Measurements from ENCODE around the gene AFTPH. TPM values are rescaled to one million over a fixed set of nuclear protein-coding genes. Genes with fewer than 3 reads are reported as not detected.

Gene AFTPH
- total RNA-seq, 2 experiments from 2014 or later, result 26.3 to 27.2 TPM

- H3K4me1 Mint-ChIP-seq (ENCODE audit: low read depth), result peaks cover 15% of the 10 kb centered on the region
- H3K27ac Mint-ChIP-seq, result no peak overlapping the region
- ATAC-seq (no peak), DNase-seq (no peak)
- ChIA-PET CTCF (interaction anchor here (0.7 to 5.2 kb wide), 4 partner anchors 9 to 239 kb away, joined by 3 to 28 read pairs (median 4); partner anchors contain the start of gene AFTPH), POLR2A (interaction anchor here (0.6 kb wide), 1 partner anchor 222 kb away, joined by 3 read pairs; no protein-coding TSS in a partner anchor)
- no peaks in the 10 kb centered on the region for H3K27me3 Mint-ChIP-seq (ENCODE audit: low read depth)
- no peaks in the 10 kb centered on the region for H3K9me3 Mint-ChIP-seq (ENCODE audit: insufficient read depth)
- H3K4me3 Mint-ChIP-seq, result no peak overlapping the region
- H3K36me3 Mint-ChIP-seq (ENCODE audit: low read depth), result peaks cover 32% of the 10 kb centered on the region
Observed at GRCh38 chr2:64568836-64569235, 44.7 kb downstream of the AFTPH start.

- no peak overlapping the region for H3K4me3 Mint-ChIP-seq
- ATAC-seq, result peak; percentile 19
- peaks cover 33% of the 10 kb centered on the region for H3K36me3 Mint-ChIP-seq (ENCODE audit: low read depth)
- POLR2A ChIA-PET, result interaction anchor here (0.6 to 1.3 kb wide), 3 partner anchors 50 to 257 kb away, joined by 3 to 4 read pairs (median 3); partner anchors contain the start of gene AFTPH
- no peaks in the 10 kb centered on the region for H3K9me3 Mint-ChIP-seq (ENCODE audit: insufficient read depth)
- peak overlapping the region; percentile 39 for H3K27ac Mint-ChIP-seq
- DNase-seq, result no peak
- no peaks in the 10 kb centered on the region for H3K27me3 Mint-ChIP-seq (ENCODE audit: low read depth)
- H3K4me1 Mint-ChIP-seq (ENCODE audit: low read depth), result peaks cover 11% of the 10 kb centered on the region
- CTCF ChIA-PET, result interaction anchor here (0.8 to 1.5 kb wide), 13 partner anchors 11 to 298 kb away, joined by 3 to 10 read pairs (median 4); no protein-coding TSS in a partner anchor
Observed at GRCh38 chr2:64574871-64575270, 50.7 kb downstream of the AFTPH start.

- Mint-ChIP-seq H3K4me3 (no peak overlapping the region), H3K4me1 (ENCODE audit: low read depth) (peaks cover 2% of the 10 kb centered on the region), H3K36me3 (ENCODE audit: low read depth) (peaks cover 23% of the 10 kb centered on the region), H3K9me3 (ENCODE audit: insufficient read depth) (no peaks in the 10 kb centered on the region), H3K27me3 (ENCODE audit: low read depth) (no peaks in the 10 kb centered on the region), H3K27ac (no peak overlapping the region)
- CTCF ChIA-PET, result interaction anchor here (1.0 to 4.2 kb wide), 6 partner anchors 18 to 292 kb away, joined by 3 to 20 read pairs (median 4); no protein-coding TSS in a partner anchor
- DNase-seq (no peak), ATAC-seq (no peak)
- POLR2A ChIA-PET, result interaction anchor here (0.6 to 0.9 kb wide), 3 partner anchors 10 to 57 kb away, joined by 4 to 6 read pairs (median 5); partner anchors contain the start of gene AFTPH
Observed at GRCh38 chr2:64581018-64581417, 56.9 kb downstream of the AFTPH start.

- DNase-seq (no peak), ATAC-seq (no peak)
- Mint-ChIP-seq H3K27ac (no peak overlapping the region), H3K27me3 (ENCODE audit: low read depth) (no peaks in the 10 kb centered on the region), H3K36me3 (ENCODE audit: low read depth) (peaks cover 24% of the 10 kb centered on the region), H3K4me1 (ENCODE audit: low read depth) (peaks cover 7% of the 10 kb centered on the region), H3K4me3 (no peak overlapping the region), H3K9me3 (ENCODE audit: insufficient read depth) (no peaks in the 10 kb centered on the region)
- CTCF ChIA-PET, result interaction anchor here (1.0 to 4.2 kb wide), 9 partner anchors 18 to 292 kb away, joined by 3 to 20 read pairs (median 4); no protein-coding TSS in a partner anchor
- POLR2A ChIA-PET, result interaction anchor here (0.6 kb wide), 2 partner anchors 9 to 11 kb away, joined by 4 to 5 read pairs; no protein-coding TSS in a partner anchor
Observed at GRCh38 chr2:64581777-64582539, 57.8 kb downstream of the AFTPH start.

GRCh38 chr2:64582774-64583340 is 58.7 kb downstream of the AFTPH start:
- ChIA-PET POLR2A (no interaction called here), CTCF (interaction anchor here (1.1 to 4.2 kb wide), 7 partner anchors 19 to 291 kb away, joined by 3 to 20 read pairs (median 7); no protein-coding TSS in a partner anchor)
- ATAC-seq, result no peak
- Mint-ChIP-seq H3K27ac (no peak overlapping the region), H3K4me3 (no peak overlapping the region), H3K9me3 (ENCODE audit: insufficient read depth) (no peaks in the 10 kb centered on the region), H3K36me3 (ENCODE audit: low read depth) (peaks cover 19% of the 10 kb centered on the region), H3K4me1 (ENCODE audit: low read depth) (peaks cover 8% of the 10 kb centered on the region), H3K27me3 (ENCODE audit: low read depth) (no peaks in the 10 kb centered on the region)
- DNase-seq, result no peak

GRCh38 chr2:64586054-64586453 is 61.9 kb downstream of the AFTPH start:
- ChIA-PET POLR2A (no interaction called here), CTCF (interaction anchor here (1.0 to 4.9 kb wide), 23 partner anchors 9 to 298 kb away, joined by 3 to 36 read pairs (median 5); partner anchors contain the start of genes AFTPH and SERTAD2)
- H3K9me3 Mint-ChIP-seq (ENCODE audit: insufficient read depth), result no peaks in the 10 kb centered on the region
- H3K4me3 Mint-ChIP-seq, result no peak overlapping the region
- H3K27ac Mint-ChIP-seq, result no peak overlapping the region
- H3K27me3 Mint-ChIP-seq (ENCODE audit: low read depth), result no peaks in the 10 kb centered on the region
- no peak for DNase-seq
- peaks cover 7% of the 10 kb centered on the region for H3K4me1 Mint-ChIP-seq (ENCODE audit: low read depth)
- H3K36me3 Mint-ChIP-seq (ENCODE audit: low read depth), result peaks cover 26% of the 10 kb centered on the region
- ATAC-seq, result no peak

GRCh38 chr2:64586883-64587481 is 62.9 kb downstream of the AFTPH start:
- POLR2A ChIA-PET, result interaction anchor here (1.1 kb wide), 1 partner anchor 164 kb away, joined by 4 read pairs; no protein-coding TSS in a partner anchor
- no peak for ATAC-seq
- H3K9me3 Mint-ChIP-seq (ENCODE audit: insufficient read depth), result no peaks in the 10 kb centered on the region
- peaks cover 29% of the 10 kb centered on the region for H3K36me3 Mint-ChIP-seq (ENCODE audit: low read depth)
- no peak overlapping the region for H3K27ac Mint-ChIP-seq
- H3K27me3 Mint-ChIP-seq (ENCODE audit: low read depth), result no peaks in the 10 kb centered on the region
- CTCF ChIA-PET, result interaction anchor here (0.6 to 4.9 kb wide), 41 partner anchors 10 to 396 kb away, joined by 3 to 36 read pairs (median 5); partner anchors contain the start of genes AFTPH and SERTAD2
- no peak for DNase-seq
- no peak overlapping the region for H3K4me3 Mint-ChIP-seq
- peaks cover 6% of the 10 kb centered on the region for H3K4me1 Mint-ChIP-seq (ENCODE audit: low read depth)

- peaks cover 30% of the 10 kb centered on the region for H3K36me3 Mint-ChIP-seq (ENCODE audit: low read depth)
- POLR2A ChIA-PET, result interaction anchor here (1.1 kb wide), 1 partner anchor 163 kb away, joined by 4 read pairs; no protein-coding TSS in a partner anchor
- no peak for ATAC-seq
Observed at GRCh38 chr2:64587561-64587960, 63.4 kb downstream of the AFTPH start.

GRCh38 chr2:64591188-64591587 is 67.1 kb downstream of the AFTPH start:
- ChIA-PET POLR2A (interaction anchor here (0.6 to 0.9 kb wide), 2 partner anchors 10 to 177 kb away, joined by 3 to 4 read pairs; no protein-coding TSS in a partner anchor), CTCF (interaction anchor here (1.3 to 2.0 kb wide), 5 partner anchors 55 to 282 kb away, joined by 3 to 8 read pairs (median 3); no protein-coding TSS in a partner anchor)
- no peaks in the 10 kb centered on the region for H3K9me3 Mint-ChIP-seq (ENCODE audit: insufficient read depth)
- H3K36me3 Mint-ChIP-seq (ENCODE audit: low read depth), result peaks cover 28% of the 10 kb centered on the region
- H3K4me3 Mint-ChIP-seq, result no peak overlapping the region
- DNase-seq (no peak), ATAC-seq (no peak)
- no peak overlapping the region for H3K27ac Mint-ChIP-seq
- H3K4me1 Mint-ChIP-seq (ENCODE audit: low read depth), result peaks cover 6% of the 10 kb centered on the region
- no peaks in the 10 kb centered on the region for H3K27me3 Mint-ChIP-seq (ENCODE audit: low read depth)

More at GRCh38 chr2:64587561-64587960, 63.4 kb downstream of the AFTPH start:
- H3K27ac Mint-ChIP-seq, result no peak overlapping the region
- CTCF ChIA-PET, result interaction anchor here (0.6 to 4.9 kb wide), 38 partner anchors 10 to 397 kb away, joined by 3 to 36 read pairs (median 5); partner anchors contain the start of genes AFTPH and SERTAD2
- no peaks in the 10 kb centered on the region for H3K27me3 Mint-ChIP-seq (ENCODE audit: low read depth)
- H3K9me3 Mint-ChIP-seq (ENCODE audit: insufficient read depth), result no peaks in the 10 kb centered on the region
- H3K4me1 Mint-ChIP-seq (ENCODE audit: low read depth), result peaks cover 6% of the 10 kb centered on the region
- H3K4me3 Mint-ChIP-seq, result no peak overlapping the region
- no peak for DNase-seq

GRCh38 chr2:64593035-64593655 is 69.0 kb downstream of the AFTPH start:
- no peak for ATAC-seq
- no peak for DNase-seq
- CTCF ChIA-PET, result interaction anchor here (0.7 to 2.0 kb wide), 2 partner anchors 11 to 53 kb away, joined by 4 to 8 read pairs; no protein-coding TSS in a partner anchor
- no peak overlapping the region for H3K4me3 Mint-ChIP-seq
- peaks cover 20% of the 10 kb centered on the region for H3K36me3 Mint-ChIP-seq (ENCODE audit: low read depth)
- H3K27me3 Mint-ChIP-seq (ENCODE audit: low read depth), result no peaks in the 10 kb centered on the region
- POLR2A ChIA-PET, result interaction anchor here (0.6 kb wide), 1 partner anchor 14 kb away, joined by 3 read pairs; no protein-coding TSS in a partner anchor
- no peaks in the 10 kb centered on the region for H3K9me3 Mint-ChIP-seq (ENCODE audit: insufficient read depth)
- no peak overlapping the region for H3K27ac Mint-ChIP-seq
- H3K4me1 Mint-ChIP-seq (ENCODE audit: low read depth), result no peaks in the 10 kb centered on the region

All from activated CD8-positive, alpha-beta T cell treated with anti-CD3 and anti-CD28 coated beads, Interleukin-2, amount 10 ng/mL, durations not matched to agents 7 days and 5 days (primary cell).